Activated CD4-positive, alpha-beta T cell treated with anti-CD3 and anti-CD28 coated beads, Interleukin-2, amount 50 U/mL, for 48 hours (primary cell): ENCODE results near the gene GOLGA6A.

ENCODE experiments used
- DNase-seq, 2 experiments: peaks; one replicate each; pipeline ENCODE4 v3.0.0-alpha.2; 2020

The GOLGA6A gene

GRCh38 chr15:74035121-74036017 lies 47.0 kb downstream of the GOLGA6A start:
- no peak for DNase-seq

GRCh38 chr15:74034206-74034755 lies 48.1 kb downstream of the GOLGA6A start:
- DNase-seq = no peak

GRCh38 chr15:74032606-74033561 lies 49.5 kb downstream of the GOLGA6A start:
- DNase-seq = no peak

- DNase-seq = no peak
Observed at GRCh38 chr15:74032046-74032445, 50.3 kb downstream of the GOLGA6A start.

- no peak for DNase-seq
Observed at GRCh38 chr15:74028646-74029045, 53.7 kb downstream of the GOLGA6A start.

GRCh38 chr15:74027688-74028087 lies 54.7 kb downstream of the GOLGA6A start:
- no peak for DNase-seq

GRCh38 chr15:74025436-74025835 lies 56.9 kb downstream of the GOLGA6A start:
- no peak for DNase-seq

GRCh38 chr15:74024687-74025086 lies 57.7 kb downstream of the GOLGA6A start:
- DNase-seq = no peak

- DNase-seq = no peak
Observed at GRCh38 chr15:74022706-74023470, 59.5 kb downstream of the GOLGA6A start.
